HG03469 (cell line): Measurements from ENCODE around the gene RBMY1D.
"Not testable (repeated sequence)": the region's sequence is repeated elsewhere in the genome, so short reads cannot be mapped to it uniquely, and the experiment has no call there.

Experiments used
- ATAC-seq: cut with Tn5 transposase; IDR thresholded peaks from one replicate; pipeline ENCODE4 v1.9.1; 2021; ENCODE audit warnings: mild to moderate bottlenecking, moderate library complexity, moderate number of reproducible peaks; ENCODE audit not compliant: unreplicated experiment

The RBMY1D gene

GRCh38 chrY:21894426-21894825, at the start of gene RBMY1D:
Gene RBMY1D, minus strand, starts transcription at chrY:21894526. Its CDS starts 2,013 bp downstream, at chrY:21892513.
- ATAC-seq, result not testable (repeated sequence)

- not testable (repeated sequence) for ATAC-seq
Measured at GRCh38 chrY:21917932-21918331, 23.6 kb upstream of the RBMY1D start, which contains the start of gene RBMY1E. Gene RBMY1E, minus strand, starts transcription at chrY:21918032. Its CDS starts 1,978 bp downstream, at chrY:21916054.

GRCh38 chrY:21869407-21870076, 24.8 kb downstream of the RBMY1D start:
- ATAC-seq, result peak; percentile 90

- ATAC-seq, result no peak
Measured at GRCh38 chrY:21845481-21845880, 48.8 kb downstream of the RBMY1D start.

- ATAC-seq, result no peak
Measured at GRCh38 chrY:21842090-21842489, 52.2 kb downstream of the RBMY1D start.

GRCh38 chrY:21839489-21839888, 54.8 kb downstream of the RBMY1D start:
- no peak for ATAC-seq

- ATAC-seq, result peak; percentile 58
Measured at GRCh38 chrY:21836343-21836742, 58.0 kb downstream of the RBMY1D start.

- no peak for ATAC-seq
Measured at GRCh38 chrY:21835052-21835451, 59.3 kb downstream of the RBMY1D start.
